Kidney epithelial cell (primary cell): ENCODE measurements around the gene TSPAN19. TPM values are rescaled to one million over a fixed set of nuclear protein-coding genes. Genes with fewer than 3 reads are reported as not detected.

Experiments used
- DNase-seq: peaks from one replicate; pipeline ENCODE4 v3.0.0-alpha.2; 2010; ENCODE audit warnings: low read depth
- H3K27me3 ChIP-seq: 2 replicates; pipeline ENCODE4 v1.6.0; 2011; ENCODE audit warnings: low read length; ENCODE audit not compliant: control insufficient read depth, insufficient read depth
- H3K36me3 ChIP-seq: 2 replicates; pipeline ENCODE4 v1.5.1; 2011; ENCODE audit warnings: low read length; ENCODE audit not compliant: control insufficient read depth, insufficient read depth
- H3K4me3 ChIP-seq: 2 replicates; pipeline ENCODE4 v1.5.1; 2011; ENCODE audit warnings: low read depth, mild to moderate bottlenecking, control low read depth, low read length
- total RNA-seq: library from RNA; depleted of rRNA; stranded (reverse); fragments of >200 nt; gene quantifications from 2 replicates; pipeline ENCODE4 v1.2.3, GENCODE V29; 2015
- TF ChIP-seq, protein P1 (sequence below): IDR thresholded peaks from 2 replicates; pipeline ENCODE4 v1.5.1; 2011; ENCODE audit warnings: mild to moderate bottlenecking, moderate library complexity, low read length, control low read depth, inconsistent platforms; ENCODE audit not compliant: insufficient read depth, poor library complexity, severe bottlenecking

The TSPAN19 gene
- 0.92 TPM in 1 of 2 replicates, not detected in the other for total RNA-seq

DNA sequence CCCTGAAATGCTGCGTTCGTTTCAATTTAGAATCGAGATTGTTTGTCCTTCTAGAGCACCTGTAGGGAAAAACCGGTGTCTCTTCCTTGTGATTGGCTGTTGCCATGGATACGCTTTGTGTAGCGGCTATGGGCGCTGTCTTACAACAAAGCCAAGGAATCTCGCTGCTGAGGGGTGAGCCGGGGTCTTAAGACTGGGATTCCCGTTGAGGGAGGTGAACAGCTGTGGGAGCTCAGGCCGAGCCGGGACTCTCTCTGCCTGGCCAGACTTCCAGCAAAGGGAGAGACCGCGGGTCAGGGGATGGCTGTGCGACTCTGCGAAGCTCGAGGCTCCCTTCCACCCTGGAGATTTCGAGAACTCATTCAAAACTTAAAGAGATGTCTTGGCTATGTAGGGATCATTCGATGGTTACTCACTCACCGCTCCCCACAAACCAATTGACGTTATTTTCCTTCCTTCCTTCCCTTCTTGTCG is at the start of gene TSPAN19, which contains the start of gene LRRIQ1:
TSS of gene TSPAN19 (minus strand) at position 44 of the 474 bp plus-strand sequence. CDS start 6,331 bp downstream, outside the sequence.
TSS of gene LRRIQ1 (plus strand) at position 118 of the 474 bp plus-strand sequence. CDS start 1,826 bp downstream, outside the sequence.
- TF ChIP-seq, protein P1, sequence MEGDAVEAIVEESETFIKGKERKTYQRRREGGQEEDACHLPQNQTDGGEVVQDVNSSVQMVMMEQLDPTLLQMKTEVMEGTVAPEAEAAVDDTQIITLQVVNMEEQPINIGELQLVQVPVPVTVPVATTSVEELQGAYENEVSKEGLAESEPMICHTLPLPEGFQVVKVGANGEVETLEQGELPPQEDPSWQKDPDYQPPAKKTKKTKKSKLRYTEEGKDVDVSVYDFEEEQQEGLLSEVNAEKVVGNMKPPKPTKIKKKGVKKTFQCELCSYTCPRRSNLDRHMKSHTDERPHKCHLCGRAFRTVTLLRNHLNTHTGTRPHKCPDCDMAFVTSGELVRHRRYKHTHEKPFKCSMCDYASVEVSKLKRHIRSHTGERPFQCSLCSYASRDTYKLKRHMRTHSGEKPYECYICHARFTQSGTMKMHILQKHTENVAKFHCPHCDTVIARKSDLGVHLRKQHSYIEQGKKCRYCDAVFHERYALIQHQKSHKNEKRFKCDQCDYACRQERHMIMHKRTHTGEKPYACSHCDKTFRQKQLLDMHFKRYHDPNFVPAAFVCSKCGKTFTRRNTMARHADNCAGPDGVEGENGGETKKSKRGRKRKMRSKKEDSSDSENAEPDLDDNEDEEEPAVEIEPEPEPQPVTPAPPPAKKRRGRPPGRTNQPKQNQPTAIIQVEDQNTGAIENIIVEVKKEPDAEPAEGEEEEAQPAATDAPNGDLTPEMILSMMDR, result no peak
- H3K27me3 ChIP-seq, result no peaks in the 10 kb centered on the region
- H3K4me3 ChIP-seq, result peak within 1 kb of the TSS; percentile 80
- no peaks in the 10 kb centered on the region for H3K36me3 ChIP-seq
- DNase-seq, result peak; percentile 74

DNA sequence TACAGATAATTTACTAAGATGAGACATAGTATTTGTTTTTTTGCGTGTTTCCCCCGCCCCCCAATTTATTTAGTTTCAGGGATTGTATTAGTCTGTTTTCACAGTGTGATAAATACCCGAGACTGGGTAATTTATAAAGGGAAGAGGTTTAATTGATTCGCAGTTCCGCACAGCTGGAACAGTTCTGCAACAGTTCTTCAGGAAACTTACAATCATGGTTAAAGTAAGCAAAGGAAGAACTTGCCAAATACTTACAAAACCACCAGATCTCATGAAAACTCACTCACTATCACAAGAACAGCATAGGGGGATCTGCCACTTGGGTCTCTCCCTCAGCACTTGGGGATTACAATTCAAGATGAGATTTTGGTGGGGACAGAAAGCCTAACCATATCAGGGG is 49.0 kb upstream of the TSPAN19 start:
- DNase-seq, result no peak
- no peaks in the 10 kb centered on the region for H3K36me3 ChIP-seq

DNA sequence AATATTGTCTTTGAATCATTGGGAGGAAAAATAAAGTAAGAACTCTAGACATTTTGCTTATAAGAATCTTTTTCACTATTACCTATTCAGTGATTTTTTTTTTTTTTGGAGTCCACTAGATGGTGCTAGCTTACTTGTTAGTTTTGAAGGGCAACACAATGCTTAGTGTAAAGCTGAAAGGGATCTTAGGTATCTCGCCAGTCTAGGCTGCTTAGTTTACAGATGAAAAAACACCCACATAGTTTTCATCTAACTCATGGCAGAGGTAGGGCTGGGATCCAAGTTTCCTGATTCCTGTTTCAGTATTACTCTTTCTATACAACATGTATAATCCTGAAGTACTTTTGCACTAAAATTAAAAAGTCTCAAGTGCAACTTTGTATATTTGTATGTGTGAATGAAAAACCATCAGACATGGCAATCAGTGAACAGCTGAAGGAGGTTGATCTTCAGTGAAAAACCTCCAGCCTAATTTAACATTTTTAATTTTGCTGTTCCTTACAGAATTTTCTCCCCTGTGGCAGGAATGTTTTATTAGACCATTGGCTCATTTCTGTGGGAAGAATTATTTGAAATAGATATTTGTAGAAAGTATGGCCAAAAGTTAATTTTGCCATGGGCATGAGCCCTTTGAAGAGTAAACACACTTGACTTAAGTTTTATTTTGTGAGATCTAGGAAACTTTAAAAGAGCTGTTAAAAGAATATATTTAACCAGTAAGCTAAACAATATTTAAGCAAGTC is 40.8 kb upstream of the TSPAN19 start:
- peak; percentile 90 for DNase-seq
- Histone ChIP-seq H3K27me3 (no peaks in the 10 kb centered on the region), H3K36me3 (no peaks in the 10 kb centered on the region), H3K4me3 (no peak overlapping the region)
- TF ChIP-seq, protein P1, result peak; percentile 55

More for the DNA sequence above, 49.0 kb upstream of the TSPAN19 start:
- Histone ChIP-seq H3K4me3 (no peak overlapping the region), H3K27me3 (no peaks in the 10 kb centered on the region)
- TF ChIP-seq, protein P1, result no peak

DNA sequence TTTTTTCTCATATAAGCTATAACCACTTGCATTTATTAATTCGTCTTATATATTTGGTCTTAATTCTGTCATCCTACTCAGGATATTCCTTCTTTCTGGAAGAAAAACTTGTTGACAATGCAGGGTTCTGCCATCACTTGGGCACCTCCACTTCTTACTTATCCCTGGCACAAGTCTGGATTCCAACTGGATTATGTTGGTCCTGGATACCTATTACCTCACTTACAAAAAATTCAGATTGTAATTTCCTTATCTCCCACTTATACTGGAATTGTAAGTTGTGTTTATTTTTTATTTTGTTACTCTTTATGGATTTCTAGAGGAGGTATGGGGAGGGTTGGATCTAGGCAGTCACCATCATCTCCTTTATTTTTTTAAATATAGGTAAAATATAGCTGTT is 36.7 kb upstream of the TSPAN19 start:
- no peaks in the 10 kb centered on the region for H3K27me3 ChIP-seq
- DNase-seq, result no peak
- H3K36me3 ChIP-seq, result no peaks in the 10 kb centered on the region
- no peak overlapping the region for H3K4me3 ChIP-seq
- TF ChIP-seq, protein P1, result no peak

DNA sequence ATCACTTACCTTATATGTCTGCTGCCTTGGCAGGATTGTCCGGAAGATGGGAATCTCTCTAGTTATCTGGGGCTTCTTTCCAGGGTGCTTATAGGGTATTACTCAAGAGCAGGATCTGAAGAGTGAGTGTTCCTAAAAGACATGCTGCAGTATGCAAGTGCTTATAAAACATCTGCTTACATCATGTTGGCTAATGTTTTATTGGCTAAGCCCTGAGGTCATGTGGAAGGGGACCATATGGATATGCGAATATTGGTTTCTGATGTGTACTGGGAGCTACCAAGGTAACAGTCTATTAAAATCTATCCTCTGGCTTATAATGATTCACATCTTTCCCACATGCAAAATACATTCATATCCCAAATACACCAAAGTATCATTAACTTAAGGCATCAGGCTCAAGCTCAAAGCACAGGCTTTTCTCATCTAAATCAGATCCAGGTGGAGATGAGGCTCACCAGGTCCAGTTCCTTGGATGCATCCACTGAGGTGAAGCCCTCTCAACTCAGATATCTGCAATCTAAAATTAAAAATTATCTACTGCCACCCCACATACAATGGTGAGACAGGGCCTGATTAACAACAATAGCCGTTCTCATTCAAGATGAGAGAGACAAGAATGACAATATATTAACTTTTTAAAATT is 29.9 kb upstream of the TSPAN19 start:
- DNase-seq, result no peak
- TF ChIP-seq, protein P1, result no peak
- Histone ChIP-seq H3K27me3 (no peaks in the 10 kb centered on the region), H3K4me3 (no peak overlapping the region), H3K36me3 (no peaks in the 10 kb centered on the region)
